Pancreas (tissue), 10 donors: ENCODE results near the gene RELCH. TPM values are rescaled to one million over a fixed set of nuclear protein-coding genes. Genes with fewer than 3 reads are reported as not detected.
A peak's percentile ranks its signal among the peaks of the same experiment; 100 is the strongest.

ENCODE experiments used
- ATAC-seq, 4 donors: fragments of 200-7000 bp; cut with Tn5 transposase; one replicate each; pipeline versions ENCODE4 v1.8.0 to v1.9.1; 2020; ENCODE audit warnings: mild to moderate bottlenecking in 4 of 4, moderate library complexity in 4 of 4
- DNase-seq, 6 donors: peaks; one replicate each; pipeline ENCODE4 v3.0.0-alpha.2; 2020
- FAIRE-seq: peaks from 2 replicates; lab custom pipeline; 2012; peaks lifted over from hg19 to GRCh38; lab: Jason Lieb, UNC
- H3K27ac ChIP-seq, 4 donors: fragments of 200-600 bp; sonication (generic); 1 replicate in 3 of 4; 2 replicates in 1 of 4; pipeline versions ENCODE4 v1.5.0 to v1.8.0; 2020
- H3K27me3 ChIP-seq, 4 donors: fragments of 200-600 bp; one replicate each; pipeline ENCODE4 v1.8.0; 2021
- H3K36me3 ChIP-seq, 3 donors: fragments of 200-600 bp; sonication (generic) in 1 of 3; one replicate each; pipeline versions ENCODE4 v1.5.0 to v1.8.0; 2020 to 2021
- H3K4me1 ChIP-seq, 3 donors: fragments of 200-600 bp; one replicate each; pipeline ENCODE4 v1.8.0; 2021
- H3K4me3 ChIP-seq, 4 donors: fragments of 200-600 bp; sonication (generic) in 2 of 4; one replicate each; pipeline versions ENCODE4 v1.5.0 to v1.8.0; 2020 to 2021
- H3K9me3 ChIP-seq, 4 donors: fragments of 200-600 bp; one replicate each; pipeline ENCODE4 v1.8.0; 2021
- CTCF ChIP-seq, 4 donors: fragments of 200-600 bp; sonication (generic) in 3 of 4; IDR thresholded peaks; one replicate each; pipeline versions ENCODE4 v1.5.0 to v1.8.0; 2021; ENCODE audit warnings: antibody characterized with exemption in 4 of 4
- WGBS, 2 donors: extraction: QIAGEN DNeasy Blood & Tissue Kit; methylation state at CpG; one replicate each; pipeline ENCODE4 v1.1.7; 2013; 5-methylcytosine and 5-hydroxymethylcytosine counted together
- intact Hi-C, 3 donors: fragments of 100-400 bp; cut with DNase I; formaldehyde crosslinking; loops; one replicate each; pipeline versions ENCODE4 v1.11.1 to v1.14.2; 2022
- polyA plus RNA-seq, 2 donors: library from polyadenylated mRNA; stranded (reverse); fragments of 200-250 nt; gene quantifications; one replicate each; pipeline ENCODE4 v1.2.3, GENCODE V29; 2013
- total RNA-seq, 6 donors: library from RNA; stranded (reverse); fragmentation: NEBNext Ultra II Directional in 4 of 6; extraction: Animal tissue kit (Norgen Biotek cat#: 25700) in 4 of 6; gene quantifications; one replicate each; pipeline versions ENCODE4 v1.2.1 to v1.2.4, GENCODE V29; 2021 to 2023
- donor health status: healthy with polysubstance abuse.
- donor health status: DM: no; HTN: no; CAD: no; lungs with moderate emphysema.
- donor health status: DM: no; HTN: no; CAD: no.
- donor health status: control.
- donor health status: control.
- donor health status: Bipolar disorder and iron deficiency.
- donor health status: DM: yes; HTN: yes; CAD: no.
- donor health status: DM: no; HTN: no; CAD: no.
- donor health status: DM: no; HTN: no; CAD: no.
- donor health status: DM: yes; HTN: yes; CAD: no.

Gene RELCH
- total and polyA plus RNA-seq, 8 donors = 8.1 to 18.2 (median 12.6) TPM

- no peak for TF ChIP-seq CTCF (IDR thresholded peaks at IDR 0.05)
- ATAC-seq (no peak), FAIRE-seq (no peak)
Observed at GRCh38 chr18:62196980-62197379, 9.9 kb downstream of the RELCH start.

GRCh38 chr18:62198259-62198658, 11.2 kb downstream of the RELCH start:
- Histone ChIP-seq H3K36me3 (no peaks in the 10 kb centered on the region), H3K4me1 (peaks cover 0 to 31% (median 16%) of the 10 kb centered on the region in 3 donors), H3K27me3 (no peaks in the 10 kb centered on the region), H3K9me3 (no peaks in the 10 kb centered on the region), H3K27ac (no peak overlapping the region), H3K4me3 (no peak overlapping the region)
- no peak for ATAC-seq
- no peak for TF ChIP-seq CTCF (IDR thresholded peaks at IDR 0.05)
- intact Hi-C loops = no loop called here
- no peak for DNase-seq
- FAIRE-seq = no peak
- WGBS, 2 donors = 14 to 20% methylated on average over 2 of the region's 2 CpGs

More at GRCh38 chr18:62196980-62197379, 9.9 kb downstream of the RELCH start:
- Histone ChIP-seq H3K36me3 (no peaks in the 10 kb centered on the region), H3K4me1 (peaks cover 0 to 24% (median 11%) of the 10 kb centered on the region in 3 donors), H3K9me3 (no peaks in the 10 kb centered on the region), H3K4me3 (no peak overlapping the region), H3K27me3 (no peaks in the 10 kb centered on the region), H3K27ac (no peak overlapping the region)
- intact Hi-C loops = no loop called here
- no peak for DNase-seq

- TF ChIP-seq CTCF (IDR thresholded peaks at IDR 0.05) = no peak
- no peak for ATAC-seq
- FAIRE-seq = no peak
- WGBS, 2 donors = 68 to 99% methylated on average over 2 of the region's 2 CpGs
- intact Hi-C loops = no loop called here
- no peaks in the 10 kb centered on the region for H3K9me3 ChIP-seq
- no peak for DNase-seq
- no peaks in the 10 kb centered on the region for H3K36me3 ChIP-seq
- no peaks in the 10 kb centered on the region for H3K27me3 ChIP-seq
- no peak overlapping the region for H3K27ac ChIP-seq
- H3K4me3 ChIP-seq = no peak overlapping the region
- H3K4me1 ChIP-seq = peaks cover 0 to 31% (median 16%) of the 10 kb centered on the region in 3 donors
Observed at GRCh38 chr18:62199629-62200028, 12.6 kb downstream of the RELCH start.

GRCh38 chr18:62200121-62200914, 13.3 kb downstream of the RELCH start:
- Histone ChIP-seq H3K27me3 (no peaks in the 10 kb centered on the region), H3K9me3 (no peaks in the 10 kb centered on the region), H3K4me3 (no peak overlapping the region), H3K4me1 (peaks cover 0 to 31% (median 16%) of the 10 kb centered on the region in 3 donors), H3K27ac (no peak overlapping the region), H3K36me3 (no peaks in the 10 kb centered on the region)
- no peak for FAIRE-seq
- TF ChIP-seq CTCF (IDR thresholded peaks at IDR 0.05) = no peak
- WGBS, 2 donors = 38 to 39% methylated on average over 3 of the region's 3 CpGs
- peak in 3 of 4 donors; percentile 69 to 82 (median 76) for ATAC-seq
- no peak for DNase-seq
- intact Hi-C loops = no loop called here

- intact Hi-C loops = no loop called here
- peak; percentile 91 for FAIRE-seq
- H3K9me3 ChIP-seq = no peaks in the 10 kb centered on the region
- TF ChIP-seq CTCF (IDR thresholded peaks at IDR 0.05) = no peak
- no peak overlapping the region for H3K4me3 ChIP-seq
- H3K36me3 ChIP-seq = no peaks in the 10 kb centered on the region
- H3K27ac ChIP-seq = peak overlapping the region in 1 of 4 donors; percentile 30
- H3K4me1 ChIP-seq = peaks cover 0 to 31% (median 13%) of the 10 kb centered on the region in 3 donors
- no peak for DNase-seq
- peak; percentile 82 to 88 (median 84) for ATAC-seq
- H3K27me3 ChIP-seq = no peaks in the 10 kb centered on the region
- WGBS, 2 donors = 0 to 13% methylated on average over 1 of the region's 1 CpG
Observed at GRCh38 chr18:62201870-62202269, 14.8 kb downstream of the RELCH start.
